Measurements from ENCODE around the gene OR52B4. TPM values are rescaled to one million over a fixed set of nuclear protein-coding genes. Genes with fewer than 3 reads are reported as not detected.
"Not testable (repeated sequence)": the region's sequence is repeated elsewhere in the genome, so short reads cannot be mapped to it uniquely, and the experiment has no call there.

OR52B4 gene
- total RNA-seq, result 1 to 10 TPM in 1 of 4 donors, not detected in 3; 1.5 TPM

GRCh38 chr11:4368286-4368685 lies at the start of gene OR52B4:
OR52B4 (minus strand) TSS chr11:4368386; CDS start chr11:4368295, 91 bp downstream.
- 91 to 97% methylated on average over 4 of the region's 4 CpGs for WGBS, 2 donors

GRCh38 chr11:4416816-4417215 lies 48.6 kb upstream of the OR52B4 start:
- Histone ChIP-seq H3K4me3 (no peak overlapping the region), H3K36me3 (no peaks in the 10 kb centered on the region), H3K27ac (no peak overlapping the region), H3K4me1 (no peaks in the 10 kb centered on the region), H3K9me3 (no peaks in the 10 kb centered on the region), H3K27me3 (no peaks in the 10 kb centered on the region)
- TF ChIP-seq EP300 (IDR thresholded peaks at IDR 0.05) (no peak), POLR2A (IDR thresholded peaks at IDR 0.05) (no peak), CTCF (IDR thresholded peaks at IDR 0.05) (no peak)
- DNase-seq (ENCODE audit: low spot score in 2 of 2), result no peak
- WGBS, 2 donors, result 37 to 47% methylated on average over 1 of the region's 1 CpG

More at GRCh38 chr11:4368286-4368685, at the start of gene OR52B4:
- no peak for DNase-seq (ENCODE audit: low spot score in 2 of 2)
- Histone ChIP-seq H3K4me3 (no peak within 1 kb of the TSS), H3K27ac (no peak within 1 kb of the TSS), H3K9me3 (no peaks in the 10 kb centered on the region), H3K4me1 (no peaks in the 10 kb centered on the region), H3K27me3 (no peaks in the 10 kb centered on the region), H3K36me3 (no peaks in the 10 kb centered on the region)
- TF ChIP-seq CTCF (IDR thresholded peaks at IDR 0.05) (no peak), EP300 (IDR thresholded peaks at IDR 0.05) (no peak), POLR2A (IDR thresholded peaks at IDR 0.05) (no peak)

GRCh38 chr11:4416306-4416705 lies 48.1 kb upstream of the OR52B4 start:
- 61 to 68% methylated on average over 1 of the region's 1 CpG for WGBS, 2 donors

GRCh38 chr11:4406206-4406605 lies 38.0 kb upstream of the OR52B4 start:
- H3K27ac ChIP-seq; H3K36me3 ChIP-seq; H3K4me3 ChIP-seq; H3K4me1 ChIP-seq; H3K27me3 ChIP-seq; DNase-seq (ENCODE audit: low spot score in 2 of 2): not testable (repeated sequence)
- peaks cover 0 to 16% (median 0%) of the 10 kb centered on the region in 4 donors for H3K9me3 ChIP-seq
- WGBS, 2 donors, result 84 to 95% methylated on average over 6 of the region's 6 CpGs

More at GRCh38 chr11:4416306-4416705, 48.1 kb upstream of the OR52B4 start:
- Histone ChIP-seq H3K36me3 (no peaks in the 10 kb centered on the region), H3K4me1 (no peaks in the 10 kb centered on the region), H3K9me3 (no peaks in the 10 kb centered on the region), H3K4me3 (no peak overlapping the region), H3K27ac (no peak overlapping the region), H3K27me3 (no peaks in the 10 kb centered on the region)
- TF ChIP-seq EP300 (IDR thresholded peaks at IDR 0.05), result no peak
- no peak for TF ChIP-seq POLR2A (IDR thresholded peaks at IDR 0.05)
- no peak for TF ChIP-seq CTCF (IDR thresholded peaks at IDR 0.05)
- DNase-seq (ENCODE audit: low spot score in 2 of 2), result no peak

GRCh38 chr11:4393858-4394223 lies 25.7 kb upstream of the OR52B4 start:
- H3K27me3 ChIP-seq, result no peaks in the 10 kb centered on the region
- peak overlapping the region; percentile 66 to 91 (median 78) for H3K4me3 ChIP-seq
- WGBS, 2 donors, result 25 to 31% methylated on average over 11 of the region's 11 CpGs
- H3K36me3 ChIP-seq, result peaks cover 0 to 20% (median 9%) of the 10 kb centered on the region in 3 donors
- DNase-seq (ENCODE audit: low spot score in 2 of 2), result no peak
- TF ChIP-seq EP300 (IDR thresholded peaks at IDR 0.05), result no peak
- peak in 1 of 2 donors; percentile 8 for TF ChIP-seq POLR2A (IDR thresholded peaks at IDR 0.05)
- no peak for TF ChIP-seq CTCF (IDR thresholded peaks at IDR 0.05)
- peak overlapping the region in 1 of 4 donors; percentile 92 for H3K27ac ChIP-seq
- peaks cover 0 to 6% (median 0%) of the 10 kb centered on the region in 4 donors for H3K9me3 ChIP-seq
- peaks cover 0 to 21% (median 0%) of the 10 kb centered on the region in 4 donors for H3K4me1 ChIP-seq

Data from tibial nerve (tissue), 4 donors.